ENCODE data around the gene PKN3.
"Not testable (repeated sequence)": the region's sequence is repeated elsewhere in the genome, so short reads cannot be mapped to it uniquely, and the experiment has no call there.

The PKN3 gene
- 2.1 to 6.4 (median 4.7) reads per million in 4 donors for total RNA-seq

GRCh38 chr9:128702445-128702948 is at the start of gene PKN3:
PKN3 (plus strand) TSS chr9:128702503; CDS start chr9:128702916, 413 bp downstream.
- peak; percentile 71 to 83 (median 79) for DNase-seq

GRCh38 chr9:128653908-128654307 is 48.4 kb upstream of the PKN3 start:
- no peak for DNase-seq

GRCh38 chr9:128654481-128654880 is 47.8 kb upstream of the PKN3 start:
- no peak for DNase-seq

- peak; percentile 92 to 97 (median 95) for DNase-seq
These were observed 45.6 kb upstream of the PKN3 start, which contains the start of gene DYNC2I2 for GRCh38 chr9:128656416-128657343. DYNC2I2 (minus strand) TSS chr9:128656847; CDS start chr9:128656726, 121 bp downstream.

- DNase-seq = no peak
These were observed 45.0 kb upstream of the PKN3 start for GRCh38 chr9:128657344-128657704.

GRCh38 chr9:128657796-128658195 is 44.5 kb upstream of the PKN3 start:
- DNase-seq = no peak

- not testable (repeated sequence) for DNase-seq
These were observed 35.8 kb upstream of the PKN3 start for GRCh38 chr9:128666481-128666941.

- DNase-seq = no peak
These were observed 32.5 kb upstream of the PKN3 start for GRCh38 chr9:128669786-128670185.

- no peak for DNase-seq
These were observed 26.9 kb upstream of the PKN3 start for GRCh38 chr9:128675382-128675781.

- DNase-seq = no peak
These were observed 24.5 kb upstream of the PKN3 start for GRCh38 chr9:128677794-128678193.

GRCh38 chr9:128683340-128684064 is 18.8 kb upstream of the PKN3 start:
- DNase-seq = peak in 1 of 5 donors; percentile 36

GRCh38 chr9:128684065-128684324 is 18.3 kb upstream of the PKN3 start:
- no peak for DNase-seq

GRCh38 chr9:128684325-128685199 is 17.7 kb upstream of the PKN3 start:
- DNase-seq = peak; percentile 59 to 81 (median 66)

- peak in 2 of 5 donors; percentile 32 to 61 for DNase-seq
These were observed 16.4 kb upstream of the PKN3 start for GRCh38 chr9:128685636-128686489.

GRCh38 chr9:128687453-128687852 is 14.8 kb upstream of the PKN3 start:
- no peak for DNase-seq

GRCh38 chr9:128688501-128689292 is 13.6 kb upstream of the PKN3 start, which contains the start of gene SET:
SET (plus strand) TSS chr9:128689222; CDS start chr9:128689583, 361 bp downstream.
- DNase-seq = peak; percentile 82 to 95 (median 87)

GRCh38 chr9:128689293-128689774 is 13.0 kb upstream of the PKN3 start:
- DNase-seq = peak in 3 of 5 donors; percentile 43 to 54 (median 53)

- DNase-seq = peak; percentile 49 to 66 (median 58)
These were observed 12.3 kb upstream of the PKN3 start for GRCh38 chr9:128689820-128690683.

GRCh38 chr9:128690684-128691034 is 11.6 kb upstream of the PKN3 start:
- DNase-seq = no peak

Measured in T-helper 1 cell (primary cell).